Breast epithelium (tissue), 4 donors: ENCODE measurements around the gene GNRH2. TPM values are rescaled to one million over a fixed set of nuclear protein-coding genes. Genes with fewer than 3 reads are reported as not detected.

Experiments used
- DNase-seq, 2 donors: peaks; one replicate each; pipeline ENCODE4 v3.0.0-alpha.2; 2019; ENCODE audit warnings: low spot score in 2 of 2
- H3K27ac ChIP-seq, 2 donors: fragments of 200-600 bp; sonication (generic) in 1 of 2; one replicate each; pipeline ENCODE4 v1.5.1; 2016 to 2019; ENCODE audit warnings: mild to moderate bottlenecking in 1 of 2
- H3K27me3 ChIP-seq, 2 donors: fragments of 200-600 bp; sonication (generic) in 1 of 2; one replicate each; pipeline versions ENCODE4 v1.5.1 to v1.6.0; 2017 to 2019; ENCODE audit warnings: control low read depth in 1 of 2, mild to moderate bottlenecking in 1 of 2
- H3K36me3 ChIP-seq: fragments of 200-600 bp; one replicate; pipeline ENCODE4 v1.5.1; 2019
- H3K4me1 ChIP-seq, 2 donors: fragments of 200-600 bp; sonication (generic); one replicate each; pipeline ENCODE4 v1.5.1; 2016 to 2019; ENCODE audit warnings: control low read depth in 1 of 2
- H3K4me3 ChIP-seq, 3 donors: fragments of 200-600 bp; sonication (generic); 1 replicate in 2 of 3; 2 replicates in 1 of 3; pipeline ENCODE4 v1.5.1; 2016 to 2019; ENCODE audit warnings: mild to moderate bottlenecking in 3 of 3, moderate library complexity in 2 of 3
- H3K9me3 ChIP-seq, 2 donors: fragments of 200-600 bp; sonication (generic) in 1 of 2; one replicate each; pipeline ENCODE4 v1.5.1; 2016 to 2019; ENCODE audit warnings: control low read depth in 1 of 2
- POLR2A ChIP-seq: fragments of 450-650 bp; IDR thresholded peaks from one replicate; pipeline ENCODE4 v1.6.1; 2016; ENCODE audit warnings: antibody characterized with exemption, mild to moderate bottlenecking, moderate library complexity
- POLR2AphosphoS5 ChIP-seq, 3 donors: sonication (generic); formaldehyde crosslinking; IDR thresholded peaks; one replicate each; pipeline ENCODE4 v1.6.1; 2017; ENCODE audit warnings: antibody characterized with exemption in 3 of 3
- intact Hi-C: fragments of 100-400 bp; cut with DNase I; formaldehyde crosslinking; loops from one replicate; pipeline ENCODE4 v1.15.1; 2023; ENCODE audit warnings: low total_unique reads
- total RNA-seq, 3 donors: library from RNA; depleted of rRNA; stranded (reverse); fragments of >200 nt; gene quantifications; one replicate each; pipeline ENCODE4 v1.1.0, GENCODE V29; 2016
- TF ChIP-seq, protein P1 (sequence below), 3 donors: fragments of 450-650 bp; IDR thresholded peaks; one replicate each; pipeline ENCODE4 v1.5.1; 2016 to 2017; ENCODE audit warnings: antibody characterized with exemption in 3 of 3, mild to moderate bottlenecking in 3 of 3, moderate library complexity in 3 of 3

GNRH2 gene
- total RNA-seq, 3 donors from 2014 or later: not detected

DNA sequence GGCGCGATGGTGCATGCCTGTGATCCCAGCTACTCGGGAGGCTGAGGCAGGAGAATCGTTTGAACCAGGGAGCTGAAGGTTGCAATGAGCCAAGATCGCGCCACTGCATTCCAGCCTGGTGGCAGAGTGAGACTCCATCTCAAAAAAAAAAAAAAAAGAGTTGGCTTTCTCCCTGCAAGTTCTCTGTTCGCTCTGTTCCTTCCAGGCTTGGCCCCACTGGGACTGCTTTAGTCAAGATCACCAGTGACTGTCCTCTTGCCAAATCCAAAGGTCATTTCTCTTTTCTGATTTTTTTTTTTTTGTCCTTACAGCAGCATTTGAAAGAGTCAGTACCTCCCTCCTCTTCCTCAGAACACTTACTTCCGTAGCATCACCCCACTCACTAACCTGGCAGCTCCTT is 10.8 kb upstream of the GNRH2 start:
- intact Hi-C loops: no loop called here
- no peak overlapping the region for H3K27ac ChIP-seq
- TF ChIP-seq POLR2A: no peak
- TF ChIP-seq POLR2AphosphoS5 (IDR thresholded peaks at IDR 0.05): no peak
- TF ChIP-seq, protein P1, sequence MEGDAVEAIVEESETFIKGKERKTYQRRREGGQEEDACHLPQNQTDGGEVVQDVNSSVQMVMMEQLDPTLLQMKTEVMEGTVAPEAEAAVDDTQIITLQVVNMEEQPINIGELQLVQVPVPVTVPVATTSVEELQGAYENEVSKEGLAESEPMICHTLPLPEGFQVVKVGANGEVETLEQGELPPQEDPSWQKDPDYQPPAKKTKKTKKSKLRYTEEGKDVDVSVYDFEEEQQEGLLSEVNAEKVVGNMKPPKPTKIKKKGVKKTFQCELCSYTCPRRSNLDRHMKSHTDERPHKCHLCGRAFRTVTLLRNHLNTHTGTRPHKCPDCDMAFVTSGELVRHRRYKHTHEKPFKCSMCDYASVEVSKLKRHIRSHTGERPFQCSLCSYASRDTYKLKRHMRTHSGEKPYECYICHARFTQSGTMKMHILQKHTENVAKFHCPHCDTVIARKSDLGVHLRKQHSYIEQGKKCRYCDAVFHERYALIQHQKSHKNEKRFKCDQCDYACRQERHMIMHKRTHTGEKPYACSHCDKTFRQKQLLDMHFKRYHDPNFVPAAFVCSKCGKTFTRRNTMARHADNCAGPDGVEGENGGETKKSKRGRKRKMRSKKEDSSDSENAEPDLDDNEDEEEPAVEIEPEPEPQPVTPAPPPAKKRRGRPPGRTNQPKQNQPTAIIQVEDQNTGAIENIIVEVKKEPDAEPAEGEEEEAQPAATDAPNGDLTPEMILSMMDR (IDR thresholded peaks at IDR 0.05): no peak
- no peak for DNase-seq
- H3K36me3 ChIP-seq: peaks cover 6% of the 10 kb centered on the region
- no peaks in the 10 kb centered on the region for H3K27me3 ChIP-seq
- H3K9me3 ChIP-seq: no peaks in the 10 kb centered on the region
- no peaks in the 10 kb centered on the region for H3K4me1 ChIP-seq
- no peak overlapping the region for H3K4me3 ChIP-seq

DNA sequence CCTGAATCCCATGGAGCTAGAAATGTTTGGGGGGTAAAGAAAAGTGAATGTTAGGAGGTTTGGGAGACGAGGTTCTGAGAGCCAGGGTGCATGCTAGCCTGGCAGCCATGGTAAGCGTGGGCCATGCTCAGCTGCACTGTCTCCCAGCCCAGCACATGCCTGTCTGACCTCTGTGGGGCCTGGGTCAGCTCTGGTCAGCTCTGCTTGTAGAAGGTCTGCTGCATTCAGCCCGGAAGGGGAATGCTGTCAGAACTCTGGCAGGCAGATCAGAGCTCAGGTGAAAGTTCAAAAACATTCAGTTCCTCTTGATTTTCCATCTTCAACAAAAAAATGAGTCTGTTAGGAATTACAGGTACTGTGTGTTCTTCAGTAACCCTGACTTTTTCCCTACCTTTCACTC is 5.8 kb upstream of the GNRH2 start:
- Histone ChIP-seq H3K9me3 (no peaks in the 10 kb centered on the region), H3K27me3 (no peaks in the 10 kb centered on the region), H3K27ac (no peak overlapping the region), H3K4me3 (no peak overlapping the region), H3K36me3 (peaks cover 6% of the 10 kb centered on the region), H3K4me1 (no peaks in the 10 kb centered on the region)
- TF ChIP-seq POLR2A (no peak), POLR2AphosphoS5 (IDR thresholded peaks at IDR 0.05) (no peak)
- TF ChIP-seq, protein P1 (IDR thresholded peaks at IDR 0.05): no peak
- no peak for DNase-seq
- intact Hi-C loops: loop anchor here (2.0 kb wide), 1 partner anchor 29 kb away; no protein-coding TSS in a partner anchor

GRCh38 chr20:3038454-3038853 is 5.0 kb upstream of the GNRH2 start:
- Histone ChIP-seq H3K4me3 (no peak overlapping the region), H3K9me3 (no peaks in the 10 kb centered on the region), H3K36me3 (peaks cover 6% of the 10 kb centered on the region), H3K27me3 (no peaks in the 10 kb centered on the region), H3K27ac (no peak overlapping the region), H3K4me1 (no peaks in the 10 kb centered on the region)
- intact Hi-C loops: no loop called here
- no peak for DNase-seq
- TF ChIP-seq POLR2A (no peak), POLR2AphosphoS5 (IDR thresholded peaks at IDR 0.05) (no peak)
- TF ChIP-seq, protein P1 (IDR thresholded peaks at IDR 0.05): no peak

DNA sequence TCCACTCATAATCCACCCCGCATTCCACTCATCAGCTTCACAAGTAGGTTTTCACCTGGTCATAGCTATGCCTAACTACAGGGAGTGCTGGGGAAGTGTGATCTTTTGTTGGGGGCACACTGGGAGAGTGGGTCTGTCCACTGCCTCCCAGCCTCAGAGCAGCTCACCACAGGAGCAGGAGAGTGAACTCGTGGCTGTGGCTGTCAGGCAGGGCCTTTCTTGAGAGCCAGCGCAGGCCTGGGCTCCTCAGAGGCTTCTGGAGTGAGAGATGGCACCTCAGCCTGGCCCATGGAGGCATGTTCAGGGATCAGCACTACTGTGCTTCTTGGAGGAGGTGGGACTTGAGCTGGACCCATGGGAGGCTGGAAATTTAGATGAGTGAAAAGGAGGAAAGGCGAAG is 4.0 kb upstream of the GNRH2 start:
- Histone ChIP-seq H3K4me1 (no peaks in the 10 kb centered on the region), H3K4me3 (no peak overlapping the region), H3K9me3 (no peaks in the 10 kb centered on the region), H3K27me3 (no peaks in the 10 kb centered on the region), H3K27ac (no peak overlapping the region), H3K36me3 (peaks cover 6% of the 10 kb centered on the region)
- TF ChIP-seq POLR2A (no peak), POLR2AphosphoS5 (IDR thresholded peaks at IDR 0.05) (no peak)
- TF ChIP-seq, protein P1 (IDR thresholded peaks at IDR 0.05): no peak
- DNase-seq: no peak
- intact Hi-C loops: no loop called here

DNA sequence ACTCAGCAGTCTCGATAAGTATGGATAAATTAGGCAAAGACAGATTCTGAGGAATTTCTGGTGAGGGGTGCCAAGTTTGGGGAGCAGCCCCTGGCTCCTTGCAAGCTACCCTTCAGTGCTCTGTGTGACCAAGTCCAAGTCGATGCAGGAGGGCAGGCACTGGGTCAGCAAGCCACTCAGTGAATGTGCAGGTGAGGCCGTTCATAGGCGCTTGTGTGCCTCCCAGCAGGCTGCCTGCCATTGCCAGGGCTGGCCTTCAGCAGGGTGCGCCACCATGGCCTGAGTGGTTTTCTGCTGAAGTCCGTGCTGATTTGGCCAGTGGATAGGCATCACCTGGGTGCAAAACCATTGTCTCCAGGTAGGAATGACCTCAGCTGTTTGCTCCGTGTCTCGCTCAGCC is 3.3 kb upstream of the GNRH2 start:
- no peaks in the 10 kb centered on the region for H3K9me3 ChIP-seq
- H3K4me3 ChIP-seq: no peak overlapping the region
- H3K36me3 ChIP-seq: peaks cover 6% of the 10 kb centered on the region
- H3K27me3 ChIP-seq: no peaks in the 10 kb centered on the region
- H3K4me1 ChIP-seq: no peaks in the 10 kb centered on the region
- H3K27ac ChIP-seq: no peak overlapping the region
- no peak for TF ChIP-seq POLR2AphosphoS5 (IDR thresholded peaks at IDR 0.05)
- no peak for TF ChIP-seq POLR2A
- TF ChIP-seq, protein P1 (IDR thresholded peaks at IDR 0.05): no peak
- intact Hi-C loops: no loop called here
- DNase-seq: no peak
